ENCODE data around the gene DYNLL1. TPM values are rescaled to one million over a fixed set of nuclear protein-coding genes. Genes with fewer than 3 reads are reported as not detected.

DYNLL1 gene
- 314 and 337 TPM in 2 replicates for total RNA-seq

GRCh38 chr12:120495731-120496412 lies at the start of gene DYNLL1:
Gene DYNLL1, plus strand, starts transcription at chr12:120496113. Its CDS starts 309 bp downstream, at chr12:120496422.

GRCh38 chr12:120469450-120470149 lies 26.3 kb upstream of the DYNLL1 start, which contains the start of gene SRSF9:
Gene SRSF9, minus strand, starts transcription at chr12:120469748. Its CDS starts 139 bp downstream, at chr12:120469609.

GRCh38 chr12:120528861-120529525 lies 33.1 kb downstream of the DYNLL1 start, which contains the start of gene COQ5:
Gene COQ5, minus strand, starts transcription at chr12:120529158. Its CDS starts 17 bp downstream, at chr12:120529141.

GRCh38 chr12:120534203-120534702 lies 38.3 kb downstream of the DYNLL1 start, which contains the start of gene RNF10:
Gene RNF10, plus strand, starts transcription at chr12:120534356. Its CDS starts 456 bp downstream, at chr12:120534812.

Other genes with a start within 250 kb of the DYNLL1 start
- 50.7 and 66.5 TPM in 2 replicates for gene PXN, start 230.4 kb upstream of the DYNLL1 start, total RNA-seq
- 157 and 735 TPM in 2 replicates for gene RNU4-2, start 204.2 kb upstream of the DYNLL1 start, total RNA-seq
- 118 and 465 TPM in 2 replicates for gene RNU4-1, start 202.9 kb upstream of the DYNLL1 start, total RNA-seq
- 1.3 TPM in 2 replicates for gene SIRT4, start 193.8 kb upstream of the DYNLL1 start, total RNA-seq
- not detected in 2 replicates for gene PLA2G1B, start 168.3 kb upstream of the DYNLL1 start, total RNA-seq
- not detected in 2 replicates for gene MSI1, start 126.9 kb upstream of the DYNLL1 start, total RNA-seq
- 523 and 539 TPM in 2 replicates for gene COX6A1, start 58.0 kb upstream of the DYNLL1 start, total RNA-seq
- gene TRIAP1, start 49.7 kb upstream of the DYNLL1 start, total RNA-seq: 30.2 and 48.4 TPM in 2 replicates
- 14.4 and 18.1 TPM in 2 replicates for gene GATC, start 49.7 kb upstream of the DYNLL1 start, total RNA-seq
- 233 and 273 TPM in 2 replicates for gene SRSF9, start 26.4 kb upstream of the DYNLL1 start, total RNA-seq
- gene COQ5, start 33.0 kb downstream of the DYNLL1 start, total RNA-seq: 30.4 and 32.0 TPM in 2 replicates
- gene RNF10, start 38.2 kb downstream of the DYNLL1 start, total RNA-seq: 128 and 163 TPM in 2 replicates
- gene POP5, start 85.3 kb downstream of the DYNLL1 start, total RNA-seq: 26.4 and 45.3 TPM in 2 replicates
- gene CABP1, start 144.5 kb downstream of the DYNLL1 start, total RNA-seq: 0.09 and 0.19 TPM in 2 replicates
- 69.6 and 95.5 TPM in 2 replicates for gene MLEC, start 191.0 kb downstream of the DYNLL1 start, total RNA-seq
- gene UNC119B, start 214.3 kb downstream of the DYNLL1 start, total RNA-seq: 22.3 and 24.8 TPM in 2 replicates
- gene ACADS, start 229.7 kb downstream of the DYNLL1 start, total RNA-seq: 8.2 and 10.4 TPM in 2 replicates

Data from endothelial cell of coronary artery (primary cell).